GM23338 (cell line): Measurements from ENCODE around the gene B3GALT5.

Experiments used
- JUNB ChIP-seq: IDR thresholded peaks from one replicate; pipeline ENCODE4 v1.6.1; 2016; ENCODE audit warnings: antibody characterized with exemption; ENCODE audit not compliant: unreplicated experiment
- TF ChIP-seq, protein P1 (sequence below), 2 experiments: fragments of 200-600 bp in 1 of 2; sonication (generic) in 1 of 2; conservative IDR thresholded peaks; 2 replicates each; pipeline versions ENCODE4 v1.5.1 to v1.6.1; 2016 to 2017; ENCODE audit warnings: antibody characterized with exemption in 2 of 2, low read depth in 2 of 2, mild to moderate bottlenecking in 2 of 2, moderate library complexity in 1 of 2
- TF ChIP-seq, protein P2 (sequence below): IDR thresholded peaks from one replicate; pipeline ENCODE4 v1.6.1; 2018; ENCODE audit warnings: antibody characterized with exemption; ENCODE audit not compliant: unreplicated experiment

DNA sequence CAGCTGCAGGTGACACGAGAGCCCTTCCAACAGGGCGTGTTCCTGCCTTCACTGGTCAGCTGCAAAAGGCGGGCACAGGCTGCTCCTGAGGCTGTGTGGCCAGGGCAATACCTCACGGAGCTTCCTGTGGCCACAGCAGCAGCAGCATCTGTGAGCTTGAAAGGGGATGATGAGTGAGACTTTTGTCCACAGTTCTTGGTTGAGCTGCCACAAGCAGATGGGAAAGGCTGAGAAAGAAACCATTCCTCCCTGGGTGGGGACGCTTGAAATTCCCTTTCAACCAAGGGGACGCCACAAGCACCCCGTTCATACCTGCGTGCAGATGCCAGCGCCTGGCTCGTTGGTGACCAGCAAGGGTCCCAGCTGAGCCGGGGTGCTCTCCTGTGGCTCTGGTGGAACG, 37.6 kb downstream of the B3GALT5 start:
- TF ChIP-seq, protein P1, sequence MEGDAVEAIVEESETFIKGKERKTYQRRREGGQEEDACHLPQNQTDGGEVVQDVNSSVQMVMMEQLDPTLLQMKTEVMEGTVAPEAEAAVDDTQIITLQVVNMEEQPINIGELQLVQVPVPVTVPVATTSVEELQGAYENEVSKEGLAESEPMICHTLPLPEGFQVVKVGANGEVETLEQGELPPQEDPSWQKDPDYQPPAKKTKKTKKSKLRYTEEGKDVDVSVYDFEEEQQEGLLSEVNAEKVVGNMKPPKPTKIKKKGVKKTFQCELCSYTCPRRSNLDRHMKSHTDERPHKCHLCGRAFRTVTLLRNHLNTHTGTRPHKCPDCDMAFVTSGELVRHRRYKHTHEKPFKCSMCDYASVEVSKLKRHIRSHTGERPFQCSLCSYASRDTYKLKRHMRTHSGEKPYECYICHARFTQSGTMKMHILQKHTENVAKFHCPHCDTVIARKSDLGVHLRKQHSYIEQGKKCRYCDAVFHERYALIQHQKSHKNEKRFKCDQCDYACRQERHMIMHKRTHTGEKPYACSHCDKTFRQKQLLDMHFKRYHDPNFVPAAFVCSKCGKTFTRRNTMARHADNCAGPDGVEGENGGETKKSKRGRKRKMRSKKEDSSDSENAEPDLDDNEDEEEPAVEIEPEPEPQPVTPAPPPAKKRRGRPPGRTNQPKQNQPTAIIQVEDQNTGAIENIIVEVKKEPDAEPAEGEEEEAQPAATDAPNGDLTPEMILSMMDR (conservative IDR thresholded peaks at IDR 0.05; ENCODE audit: low read depth in 2 of 2): no peak
- no peak for TF ChIP-seq JUNB
- TF ChIP-seq, protein P2, sequence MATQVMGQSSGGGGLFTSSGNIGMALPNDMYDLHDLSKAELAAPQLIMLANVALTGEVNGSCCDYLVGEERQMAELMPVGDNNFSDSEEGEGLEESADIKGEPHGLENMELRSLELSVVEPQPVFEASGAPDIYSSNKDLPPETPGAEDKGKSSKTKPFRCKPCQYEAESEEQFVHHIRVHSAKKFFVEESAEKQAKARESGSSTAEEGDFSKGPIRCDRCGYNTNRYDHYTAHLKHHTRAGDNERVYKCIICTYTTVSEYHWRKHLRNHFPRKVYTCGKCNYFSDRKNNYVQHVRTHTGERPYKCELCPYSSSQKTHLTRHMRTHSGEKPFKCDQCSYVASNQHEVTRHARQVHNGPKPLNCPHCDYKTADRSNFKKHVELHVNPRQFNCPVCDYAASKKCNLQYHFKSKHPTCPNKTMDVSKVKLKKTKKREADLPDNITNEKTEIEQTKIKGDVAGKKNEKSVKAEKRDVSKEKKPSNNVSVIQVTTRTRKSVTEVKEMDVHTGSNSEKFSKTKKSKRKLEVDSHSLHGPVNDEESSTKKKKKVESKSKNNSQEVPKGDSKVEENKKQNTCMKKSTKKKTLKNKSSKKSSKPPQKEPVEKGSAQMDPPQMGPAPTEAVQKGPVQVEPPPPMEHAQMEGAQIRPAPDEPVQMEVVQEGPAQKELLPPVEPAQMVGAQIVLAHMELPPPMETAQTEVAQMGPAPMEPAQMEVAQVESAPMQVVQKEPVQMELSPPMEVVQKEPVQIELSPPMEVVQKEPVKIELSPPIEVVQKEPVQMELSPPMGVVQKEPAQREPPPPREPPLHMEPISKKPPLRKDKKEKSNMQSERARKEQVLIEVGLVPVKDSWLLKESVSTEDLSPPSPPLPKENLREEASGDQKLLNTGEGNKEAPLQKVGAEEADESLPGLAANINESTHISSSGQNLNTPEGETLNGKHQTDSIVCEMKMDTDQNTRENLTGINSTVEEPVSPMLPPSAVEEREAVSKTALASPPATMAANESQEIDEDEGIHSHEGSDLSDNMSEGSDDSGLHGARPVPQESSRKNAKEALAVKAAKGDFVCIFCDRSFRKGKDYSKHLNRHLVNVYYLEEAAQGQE: no peak
